OCI-M2 (cell line): ENCODE results near the gene OLFML1.
A peak's percentile ranks its signal among the peaks of the same experiment; 100 is the strongest.

Experiments
- DNase-seq: peaks from one replicate; lab custom pipeline; 2025; ENCODE audit not compliant: unreplicated experiment; lab: John Stamatoyannopoulos, UW

The OLFML1 gene

GRCh38 chr11:7485186-7486097 is at the start of gene OLFML1:
Gene OLFML1, plus strand, starts transcription at chr11:7485506. Its CDS starts 370 bp downstream, at chr11:7485876.
- no peak for DNase-seq

GRCh38 chr11:7436146-7436545 is 49.2 kb upstream of the OLFML1 start:
- DNase-seq: no peak

- DNase-seq: no peak
These were observed 48.6 kb upstream of the OLFML1 start for GRCh38 chr11:7436657-7437056.

- DNase-seq: no peak
These were observed 47.6 kb upstream of the OLFML1 start for GRCh38 chr11:7437696-7438095.

- no peak for DNase-seq
These were observed 45.5 kb upstream of the OLFML1 start for GRCh38 chr11:7439746-7440320.

GRCh38 chr11:7442588-7443215 is 42.6 kb upstream of the OLFML1 start:
- peak; percentile 1 for DNase-seq

- no peak for DNase-seq
These were observed 41.0 kb upstream of the OLFML1 start for GRCh38 chr11:7444091-7444981.

GRCh38 chr11:7445564-7445963 is 39.7 kb upstream of the OLFML1 start:
- no peak for DNase-seq

- DNase-seq: no peak
These were observed 37.1 kb upstream of the OLFML1 start for GRCh38 chr11:7448201-7448600.

- DNase-seq: no peak
These were observed 36.0 kb upstream of the OLFML1 start for GRCh38 chr11:7449211-7449840.

GRCh38 chr11:7449841-7450214 is 35.5 kb upstream of the OLFML1 start:
- no peak for DNase-seq

- no peak for DNase-seq
These were observed 34.5 kb upstream of the OLFML1 start for GRCh38 chr11:7450836-7451235.

- DNase-seq: no peak
These were observed 33.8 kb upstream of the OLFML1 start for GRCh38 chr11:7451520-7451919.

GRCh38 chr11:7451952-7452494 is 33.3 kb upstream of the OLFML1 start:
- no peak for DNase-seq

- DNase-seq: no peak
These were observed 30.5 kb upstream of the OLFML1 start for GRCh38 chr11:7454854-7455253.

GRCh38 chr11:7457211-7457610 is 28.1 kb upstream of the OLFML1 start:
- no peak for DNase-seq

GRCh38 chr11:7462706-7463105 is 22.6 kb upstream of the OLFML1 start:
- no peak for DNase-seq

GRCh38 chr11:7467652-7468051 is 17.7 kb upstream of the OLFML1 start:
- DNase-seq: no peak

GRCh38 chr11:7469351-7469865 is 15.9 kb upstream of the OLFML1 start:
- DNase-seq: no peak

- DNase-seq: no peak
These were observed 14.2 kb upstream of the OLFML1 start for GRCh38 chr11:7471071-7471470.
